ENCODE data around the gene ADGRE1.

- TF ChIP-seq CTCF (IDR thresholded peaks at IDR 0.05) (no peak), FOXJ3 (CRISPR knock-in tag; IDR thresholded peaks at IDR 0.05) (no peak), NFIC (IDR thresholded peaks at IDR 0.05; ENCODE audit: borderline replicate concordance) (no peak), EP300 (IDR thresholded peaks at IDR 0.05; ENCODE audit: borderline replicate concordance in 1 of 2, low read depth in 1 of 2, low read length in 1 of 2) (no peak), TAF1 (IDR thresholded peaks at IDR 0.05; ENCODE audit: borderline replicate concordance, low read depth, low read length) (no peak), POLR2AphosphoS5 (IDR thresholded peaks at IDR 0.05; ENCODE audit: low read depth, low read length) (no peak), PBX3 (IDR thresholded peaks at IDR 0.05) (no peak), RAD21 (IDR thresholded peaks at IDR 0.05; ENCODE audit: low read length) (no peak), SMC3 (IDR thresholded peaks at IDR 0.05; ENCODE audit: low read depth, low read length) (no peak), RFX5 (IDR thresholded peaks at IDR 0.05; ENCODE audit: low read length) (no peak), MEF2A (IDR thresholded peaks at IDR 0.05; ENCODE audit: borderline replicate concordance, low read depth) (no peak), MAX (IDR thresholded peaks at IDR 0.05; ENCODE audit: low read depth) (no peak), TEAD4 (IDR thresholded peaks at IDR 0.05; ENCODE audit: borderline replicate concordance, insufficient read depth) (no peak), TCF12 (IDR thresholded peaks at IDR 0.05) (no peak)
Measured at GRCh38 chr19:6906559-6907060, 19.2 kb downstream of the ADGRE1 start.

Measured in SK-N-SH (cell line).